ENCODE results near the gene MAGI1.

- no peak for TF ChIP-seq GATA3 (IDR thresholded peaks at IDR 0.05; ENCODE audit: low read depth, low read length)
- no peak for TF ChIP-seq GATA2 (IDR thresholded peaks at IDR 0.05; ENCODE audit: low read depth, low read length)
These were observed 529.8 kb downstream of the MAGI1 start for GRCh38 chr3:65508750-65509422.

All from SH-SY5Y (cell line).